ENCODE results near the gene LGI1. TPM values are rescaled to one million over a fixed set of nuclear protein-coding genes. Genes with fewer than 3 reads are reported as not detected.

The LGI1 gene
- polyA plus RNA-seq, 1 experiment = not detected

GRCh38 chr10:93726024-93726423 lies 31.7 kb upstream of the LGI1 start:
- POLR2A ChIA-PET = no interaction called here
- CTCF ChIA-PET = interaction anchor here (3.8 kb wide), 1 partner anchor 19 kb away, joined by 13 read pairs; no protein-coding TSS in a partner anchor
- Histone ChIP-seq H3K27me3 (ENCODE audit: control insufficient read depth, insufficient read depth, low read length) (peaks cover 14% of the 10 kb centered on the region), H3K4me3 (ENCODE audit: low read depth, low read length) (no peak overlapping the region), H3K36me3 (ENCODE audit: control insufficient read depth, insufficient read depth, low read length) (no peaks in the 10 kb centered on the region)
- TF ChIP-seq CTCF (IDR thresholded peaks at IDR 0.05; ENCODE audit: insufficient read depth, low read depth, low read length) = no peak
- no peak for DNase-seq (ENCODE audit: low read depth)

- H3K36me3 ChIP-seq (ENCODE audit: control insufficient read depth, insufficient read depth, low read length) = no peaks in the 10 kb centered on the region
- TF ChIP-seq CTCF (IDR thresholded peaks at IDR 0.05; ENCODE audit: insufficient read depth, low read depth, low read length) = no peak
- no peak for DNase-seq (ENCODE audit: low read depth)
- ChIA-PET CTCF (no interaction called here), POLR2A (no interaction called here)
- no peak overlapping the region for H3K4me3 ChIP-seq (ENCODE audit: low read depth, low read length)
- H3K27me3 ChIP-seq (ENCODE audit: control insufficient read depth, insufficient read depth, low read length) = peaks cover 1% of the 10 kb centered on the region
These were observed 16.4 kb upstream of the LGI1 start for GRCh38 chr10:93741367-93741766.

- DNase-seq (ENCODE audit: low read depth) = no peak
- peaks cover 1% of the 10 kb centered on the region for H3K27me3 ChIP-seq (ENCODE audit: control insufficient read depth, insufficient read depth, low read length)
- no peak overlapping the region for H3K4me3 ChIP-seq (ENCODE audit: low read depth, low read length)
- H3K36me3 ChIP-seq (ENCODE audit: control insufficient read depth, insufficient read depth, low read length) = no peaks in the 10 kb centered on the region
- CTCF ChIA-PET = interaction anchor here (5.0 kb wide), 1 partner anchor 72 kb away, joined by 81 read pairs; no protein-coding TSS in a partner anchor
- no peak for TF ChIP-seq CTCF (IDR thresholded peaks at IDR 0.05; ENCODE audit: insufficient read depth, low read depth, low read length)
- POLR2A ChIA-PET = no interaction called here
These were observed 14.9 kb upstream of the LGI1 start for GRCh38 chr10:93742633-93743349.

- DNase-seq (ENCODE audit: low read depth) = no peak
- ChIA-PET CTCF (interaction anchor here (0.7 to 5.0 kb wide), 20 partner anchors 9 to 113 kb away, joined by 3 to 81 read pairs (median 4); partner anchors contain the start of gene FRA10AC1), POLR2A (no interaction called here)
- peak; percentile 60 for TF ChIP-seq CTCF (IDR thresholded peaks at IDR 0.05; ENCODE audit: insufficient read depth, low read depth, low read length)
- no peak overlapping the region for H3K4me3 ChIP-seq (ENCODE audit: low read depth, low read length)
- H3K36me3 ChIP-seq (ENCODE audit: control insufficient read depth, insufficient read depth, low read length) = no peaks in the 10 kb centered on the region
- no peaks in the 10 kb centered on the region; the same call in 1 of the 2 replicates for H3K27me3 ChIP-seq (ENCODE audit: control insufficient read depth, insufficient read depth, low read length)
These were observed 12.2 kb upstream of the LGI1 start for GRCh38 chr10:93745408-93746065.

GRCh38 chr10:93746844-93747284 lies 10.9 kb upstream of the LGI1 start:
- TF ChIP-seq CTCF (IDR thresholded peaks at IDR 0.05; ENCODE audit: insufficient read depth, low read depth, low read length) = peak; percentile 26; the same call in 1 of the 2 replicates
- peak; percentile 98 for DNase-seq (ENCODE audit: low read depth)
- ChIA-PET POLR2A (no interaction called here), CTCF (interaction anchor here (0.6 to 5.0 kb wide), 7 partner anchors 19 to 204 kb away, joined by 3 to 81 read pairs (median 4); partner anchors contain the start of gene FRA10AC1)
- no peak overlapping the region for H3K4me3 ChIP-seq (ENCODE audit: low read depth, low read length)
- H3K27me3 ChIP-seq (ENCODE audit: control insufficient read depth, insufficient read depth, low read length) = no peaks in the 10 kb centered on the region; the same call in 1 of the 2 replicates
- no peaks in the 10 kb centered on the region for H3K36me3 ChIP-seq (ENCODE audit: control insufficient read depth, insufficient read depth, low read length)
